HG02973 (cell line): ENCODE results near the gene RGL1.
"Not testable (repeated sequence)": the region's sequence is repeated elsewhere in the genome, so short reads cannot be mapped to it uniquely, and the experiment has no call there.

ENCODE experiments used
- ATAC-seq: cut with Tn5 transposase; IDR thresholded peaks from one replicate; pipeline ENCODE4 v1.9.1; 2021; ENCODE audit warnings: moderate library complexity; ENCODE audit not compliant: unreplicated experiment

The RGL1 gene

GRCh38 chr1:183783767-183784637 lies 20.9 kb upstream of the RGL1 start:
- no peak for ATAC-seq

DNA sequence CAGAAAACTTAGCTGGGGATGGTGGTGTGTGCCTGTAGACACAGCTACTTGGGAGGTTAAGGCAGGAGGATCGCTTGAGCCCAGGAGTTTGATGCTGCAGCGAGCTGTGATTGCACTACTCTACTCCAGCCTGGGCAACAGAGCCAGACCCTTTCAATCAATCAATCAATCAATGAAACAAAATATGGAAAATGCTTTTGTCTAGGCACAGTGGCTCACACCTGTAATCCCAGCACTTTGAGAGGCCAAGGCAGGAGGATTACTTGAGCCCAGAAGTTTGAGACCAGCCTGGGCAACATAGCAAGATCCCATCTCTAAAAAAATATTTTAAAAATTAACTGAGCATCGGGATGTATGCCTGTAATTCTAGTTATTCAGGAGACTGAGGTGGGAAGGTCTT lies 19.0 kb upstream of the RGL1 start:
- ATAC-seq = not testable (repeated sequence)

GRCh38 chr1:183787704-183788103 lies 17.2 kb upstream of the RGL1 start:
- no peak for ATAC-seq

DNA sequence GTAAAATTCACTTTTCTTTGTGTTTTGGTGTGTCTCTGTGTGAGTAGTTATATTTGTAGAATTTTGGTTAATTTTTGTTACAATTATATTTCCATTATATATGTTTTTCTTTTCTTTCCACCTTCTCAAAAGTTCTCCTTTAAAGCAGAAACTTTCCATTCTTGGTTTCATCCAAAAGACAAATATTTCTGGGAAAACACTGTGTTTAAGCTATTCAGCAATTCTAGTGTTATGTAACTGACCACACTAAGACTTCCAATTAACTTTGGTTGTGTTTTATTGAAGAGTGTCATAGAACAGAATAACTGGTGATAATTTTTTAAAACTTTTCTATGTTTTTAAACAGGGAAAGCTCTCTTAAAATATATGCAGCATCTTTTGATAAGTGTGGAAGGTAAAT lies 13.6 kb upstream of the RGL1 start:
- no peak for ATAC-seq

- ATAC-seq = no peak
These were observed 12.6 kb upstream of the RGL1 start for GRCh38 chr1:183792300-183792699.

DNA sequence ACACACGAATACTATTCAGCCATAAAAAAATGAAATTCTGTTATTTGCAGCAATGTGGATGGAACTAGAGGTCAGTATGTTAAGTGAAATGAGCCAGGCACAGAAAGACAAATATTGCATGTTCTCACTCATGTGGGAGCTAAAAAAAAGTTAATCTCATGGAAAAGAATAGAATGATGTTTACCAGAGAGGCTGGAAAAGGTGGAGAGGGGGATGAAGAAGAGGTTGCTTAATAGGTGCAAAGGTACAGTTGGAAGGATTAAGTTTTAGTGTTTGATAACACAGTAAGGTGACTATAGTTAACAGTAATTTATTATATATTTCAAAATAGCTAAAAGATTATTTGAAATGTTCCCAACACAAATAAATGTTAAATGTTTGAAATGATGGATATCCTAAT lies 10.8 kb upstream of the RGL1 start:
- no peak for ATAC-seq

GRCh38 chr1:183800449-183800848 lies 4.5 kb upstream of the RGL1 start:
- no peak for ATAC-seq

DNA sequence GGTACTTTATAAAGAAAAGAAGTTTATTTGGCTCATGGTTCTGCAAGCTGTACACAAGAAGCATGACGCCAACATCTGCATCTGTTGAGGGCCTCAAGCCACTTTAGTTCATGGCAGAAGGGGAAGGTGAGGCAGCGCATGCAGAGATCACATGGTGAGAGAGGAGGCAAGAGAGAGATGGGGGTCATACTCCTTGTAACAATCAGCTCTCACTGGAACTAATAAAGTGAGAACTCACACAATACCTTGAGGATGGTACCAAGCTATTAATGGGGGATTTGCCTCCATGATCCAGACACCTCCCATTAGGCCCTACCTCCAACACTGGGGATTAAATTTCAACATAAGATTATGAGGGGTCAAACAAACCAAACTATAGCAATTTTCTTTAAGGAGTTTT lies 3.3 kb upstream of the RGL1 start:
- ATAC-seq = no peak

DNA sequence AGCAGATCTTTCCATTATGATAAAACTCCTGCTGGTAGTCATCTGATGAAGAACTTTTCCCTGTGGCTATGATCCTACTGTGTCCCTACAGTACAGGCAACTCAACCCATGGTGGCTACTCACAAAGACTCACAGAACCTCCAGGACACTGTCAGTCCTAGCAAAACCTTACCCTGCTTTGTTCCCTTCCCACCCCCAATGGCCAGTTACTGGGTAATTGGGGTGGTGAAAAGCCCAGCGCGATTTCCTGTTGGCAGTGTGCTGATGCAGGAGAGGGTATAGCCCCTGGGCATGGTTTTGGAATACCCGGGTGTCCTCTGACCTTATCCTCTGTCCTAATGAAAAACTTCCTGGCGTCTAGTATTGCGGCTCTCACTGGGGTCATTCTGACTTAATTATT lies 533 bp upstream of the RGL1 start:
- no peak for ATAC-seq

- ATAC-seq = no peak
These were observed 1.2 kb downstream of the RGL1 start for GRCh38 chr1:183806125-183806524.

DNA sequence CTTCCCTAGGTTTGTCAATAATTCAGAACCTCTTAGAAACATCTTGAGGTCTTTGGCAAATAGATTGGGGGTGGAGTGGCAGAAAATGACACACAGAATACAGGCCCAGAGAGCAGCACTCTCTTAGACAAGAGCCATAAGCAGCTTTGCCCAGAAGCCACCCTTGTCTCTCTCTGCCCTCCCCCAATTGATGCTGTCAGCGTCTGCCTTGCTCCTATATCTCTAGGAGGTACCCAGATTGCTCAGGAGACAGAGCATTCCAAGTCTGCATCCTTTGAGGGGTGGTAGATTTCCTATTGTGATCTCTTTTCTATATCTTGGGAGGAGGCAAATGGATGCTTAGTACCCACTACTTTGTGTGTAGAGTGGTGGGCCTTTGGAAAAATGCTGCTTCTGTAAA lies 1.8 kb downstream of the RGL1 start:
- no peak for ATAC-seq

DNA sequence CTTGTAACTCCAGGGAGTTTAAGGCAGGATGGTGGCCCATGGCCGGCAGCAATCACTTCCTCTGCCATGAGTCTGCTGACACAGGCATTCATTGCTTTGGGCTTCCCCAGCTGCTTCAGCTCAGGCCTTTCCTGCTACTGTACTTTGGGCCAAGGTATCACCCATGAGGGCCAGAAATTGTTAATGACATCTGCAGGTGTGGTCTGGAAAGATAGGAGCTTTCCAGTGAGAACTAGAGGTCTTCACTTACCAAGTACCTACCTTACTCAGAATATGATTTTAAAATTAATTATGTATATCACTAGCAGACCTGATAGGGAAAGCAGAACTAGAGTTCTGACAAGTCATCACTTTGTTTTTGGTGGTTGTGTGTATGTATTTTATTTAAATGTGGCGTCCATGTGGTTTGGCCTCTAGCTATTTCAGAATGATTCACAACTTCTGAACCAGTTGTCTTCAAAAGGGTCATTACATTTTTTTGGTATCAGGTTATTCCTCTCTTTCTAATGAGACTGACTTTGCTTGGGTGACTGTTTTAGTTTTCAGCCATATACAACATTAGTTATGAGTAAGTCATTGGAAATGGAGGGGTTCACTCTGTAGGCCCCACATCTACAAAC lies 2.7 kb downstream of the RGL1 start:
- ATAC-seq = peak; percentile 51

- no peak for ATAC-seq
These were observed 3.5 kb downstream of the RGL1 start for GRCh38 chr1:183808296-183809027.

- no peak for ATAC-seq
These were observed 5.2 kb downstream of the RGL1 start for GRCh38 chr1:183810121-183810520.

- no peak for ATAC-seq
These were observed 6.0 kb downstream of the RGL1 start for GRCh38 chr1:183810756-183811544.

DNA sequence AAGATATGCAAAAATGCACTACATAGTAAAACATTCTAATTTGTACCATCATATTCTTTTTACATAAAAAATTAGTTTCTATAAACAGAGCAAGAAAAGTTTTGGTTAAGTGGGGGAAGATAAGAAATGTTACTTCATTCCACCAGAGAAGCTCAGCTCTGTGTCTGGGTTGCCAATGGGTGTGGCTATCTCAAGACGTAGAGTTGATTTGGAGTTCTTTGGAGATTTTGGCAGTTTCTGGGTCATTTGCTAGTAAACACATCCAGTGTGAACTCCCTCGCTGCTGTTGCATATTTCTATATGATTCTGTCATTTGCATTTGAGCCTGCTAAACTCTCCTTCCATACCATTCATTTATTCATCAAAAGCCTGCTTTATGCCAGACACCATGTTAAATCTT lies 7.2 kb downstream of the RGL1 start:
- ATAC-seq = no peak

GRCh38 chr1:183812686-183813569 lies 8.0 kb downstream of the RGL1 start:
- no peak for ATAC-seq

DNA sequence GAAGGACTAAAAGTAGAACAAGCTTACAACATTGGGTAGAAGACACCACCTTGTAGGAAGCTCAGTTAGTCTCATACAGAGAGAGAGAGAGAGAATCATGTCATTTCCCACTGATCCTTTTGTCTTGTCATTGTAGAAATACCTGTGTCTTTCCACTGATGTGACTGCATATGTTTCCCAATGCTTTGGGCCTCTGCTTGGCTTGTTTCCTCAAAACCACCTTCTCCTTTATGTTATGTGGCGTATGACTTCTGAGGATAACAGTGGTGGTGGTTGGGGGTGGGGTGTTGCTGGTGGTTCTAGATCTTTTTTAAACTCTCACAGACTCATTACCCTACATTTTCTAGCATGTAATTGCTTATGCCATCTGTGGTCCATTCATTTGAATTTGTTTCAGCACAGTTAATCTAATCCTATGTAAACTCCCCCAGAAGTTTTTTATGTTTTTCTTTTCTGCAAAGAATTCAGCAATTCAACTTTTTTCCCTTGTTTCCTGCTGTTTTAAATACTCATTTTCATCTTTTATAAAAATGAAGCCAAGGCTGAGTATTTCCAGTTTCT lies 9.3 kb downstream of the RGL1 start:
- no peak for ATAC-seq

DNA sequence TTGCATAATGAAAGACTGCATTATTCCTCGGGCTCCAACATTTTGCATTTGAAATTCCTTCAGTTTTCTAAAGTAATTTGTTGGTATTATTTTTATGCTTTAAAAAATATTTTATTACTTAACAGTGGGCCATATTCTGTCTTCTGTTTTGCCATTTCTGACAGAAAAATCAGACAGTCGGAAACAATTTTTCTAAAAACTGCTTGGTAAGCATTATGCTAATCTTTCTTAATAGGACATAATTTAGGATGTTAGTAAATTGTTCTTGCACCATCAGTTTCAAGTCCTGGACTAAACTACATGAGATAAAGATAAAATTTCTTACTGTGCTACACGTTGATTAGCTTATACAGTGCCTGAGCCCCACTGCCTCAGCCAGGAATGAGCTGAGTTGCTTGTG lies 11.2 kb downstream of the RGL1 start:
- ATAC-seq = no peak
